Fibroblast of lung (primary cell): Measurements from ENCODE around the gene STC2.

Source experiments
- CTCF ChIP-seq, 2 donors: IDR thresholded peaks in 1 of 2; conservative IDR thresholded peaks in 1 of 2; 1 replicate in 1 of 2; 2 replicates in 1 of 2; pipeline ENCODE4 v1.5.1; 2011 to 2012; ENCODE audit warnings: low read length in 2 of 2, control low read depth in 1 of 2, inconsistent platforms in 1 of 2, low read depth in 1 of 2, mild to moderate bottlenecking in 1 of 2
- EZH2 ChIP-seq: IDR thresholded peaks from 2 replicates; pipeline ENCODE4 v1.5.1; 2012; ENCODE audit warnings: low read length, control low read depth, mild to moderate bottlenecking; ENCODE audit errors: missing control alignments

GRCh38 chr5:173317852-173318251 is 10.4 kb downstream of the STC2 start:
- TF ChIP-seq EZH2: no peak
- TF ChIP-seq CTCF (conservative IDR thresholded peaks at IDR 0.05 in 1 of 2, IDR thresholded peaks at IDR 0.05 in 1 of 2; ENCODE audit: low read depth in 1 of 2, low read length in 2 of 2): no peak
